Right hindlimb (tissue), 1 donor: Measurements from ENCODE around the gene UXS1.
A peak's percentile ranks its signal among the peaks of the same experiment; 100 is the strongest.
"Not testable (repeated sequence)": the region's sequence is repeated elsewhere in the genome, so short reads cannot be mapped to it uniquely, and the experiment has no call there.

ENCODE experiments used
- DNase-seq: peaks from one replicate; pipeline ENCODE4 v3.0.0-alpha.2; 2018

The UXS1 gene

DNA sequence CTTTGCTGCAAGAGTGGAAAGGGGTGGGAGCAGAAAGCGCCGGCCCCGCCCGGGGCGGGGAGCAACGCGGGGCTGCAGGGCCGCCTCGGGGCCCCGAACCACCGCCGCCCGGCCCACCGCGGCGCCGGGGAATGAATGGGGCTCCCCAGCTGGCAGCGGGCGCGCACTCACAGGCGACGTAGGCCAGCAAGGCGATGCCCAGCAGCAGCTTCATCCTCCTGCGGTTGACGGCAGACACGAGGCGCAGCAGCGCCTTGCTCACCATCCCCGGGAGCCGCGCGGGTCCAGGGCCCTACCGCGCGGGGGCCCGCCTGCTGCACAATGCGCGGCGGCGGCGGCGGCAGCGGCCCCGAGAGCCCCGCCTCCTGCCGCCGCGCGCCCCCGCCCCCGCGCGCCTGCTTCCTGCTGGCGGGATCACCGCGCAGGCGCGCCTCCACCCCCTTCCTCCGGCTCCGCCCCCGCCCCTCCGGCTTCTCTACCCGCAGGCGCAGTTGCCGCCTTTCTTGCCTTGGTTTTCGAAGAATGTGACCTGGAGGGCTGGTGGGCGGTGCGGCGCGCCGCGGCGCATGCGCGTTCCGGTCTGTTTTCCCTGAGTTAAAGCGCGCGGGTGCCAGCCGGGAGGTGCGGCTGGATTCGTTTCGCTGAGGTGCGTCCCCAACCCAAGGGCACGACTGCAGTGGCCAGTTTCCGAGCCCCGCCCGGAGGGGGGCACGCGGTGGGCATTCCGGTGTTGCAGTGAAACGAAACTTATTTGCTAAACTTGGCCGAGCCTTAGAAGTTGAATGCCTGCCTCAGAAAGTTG, at the start of gene UXS1:
Gene UXS1, minus strand, starts transcription at position 325 of the 802 bp plus-strand sequence. Its CDS starts 60 bp downstream, at position 265.
- peak; percentile 99 for DNase-seq

GRCh38 chr2:106239491-106239890, 45.4 kb upstream of the UXS1 start:
- DNase-seq, result not testable (repeated sequence)

- not testable (repeated sequence) for DNase-seq
Observed at GRCh38 chr2:106235392-106235791, 41.3 kb upstream of the UXS1 start.

GRCh38 chr2:106233350-106233706, 39.2 kb upstream of the UXS1 start:
- DNase-seq, result no peak

GRCh38 chr2:106232638-106233349, 38.7 kb upstream of the UXS1 start:
- DNase-seq, result no peak

GRCh38 chr2:106223347-106223746, 29.2 kb upstream of the UXS1 start:
- no peak for DNase-seq

DNA sequence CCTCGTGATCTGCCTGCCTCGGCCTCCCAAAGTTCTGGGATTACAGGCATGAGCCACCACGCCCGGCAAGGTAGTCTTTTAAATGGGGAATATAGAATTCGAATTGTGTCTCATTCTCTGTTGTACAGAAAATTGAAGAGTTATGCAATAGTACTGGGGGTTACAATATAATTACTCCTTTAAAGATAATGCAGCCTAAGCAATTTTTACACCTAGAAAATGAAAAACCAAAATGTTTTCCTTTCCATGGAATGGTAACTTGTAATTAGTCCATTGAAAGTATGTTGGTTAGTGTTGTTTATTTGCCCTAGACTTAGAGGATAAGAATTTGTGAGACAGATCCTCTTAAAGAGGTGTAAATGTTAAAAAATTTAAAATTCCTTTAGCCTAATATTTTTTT, 28.0 kb upstream of the UXS1 start:
- DNase-seq, result not testable (repeated sequence)

DNA sequence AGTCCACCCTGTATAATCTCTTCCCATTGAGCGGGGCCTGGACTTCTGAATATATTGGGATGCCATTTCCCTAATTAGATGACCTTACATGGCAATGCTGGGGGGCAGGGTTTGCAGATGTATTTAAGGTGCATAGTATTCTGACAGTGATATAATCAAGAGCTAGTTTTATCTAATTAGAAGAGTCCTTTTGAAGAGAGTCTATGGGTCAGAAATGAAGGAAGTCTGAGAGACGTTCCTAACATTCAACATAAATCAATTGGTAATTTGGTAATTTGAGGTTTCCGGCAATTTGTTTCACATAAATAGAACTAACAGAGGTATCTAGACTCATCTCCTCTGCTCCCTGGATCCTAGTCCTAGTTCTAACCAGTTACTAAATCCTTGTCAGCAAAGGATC, 25.7 kb upstream of the UXS1 start:
- no peak for DNase-seq

GRCh38 chr2:106219157-106219556, 25.1 kb upstream of the UXS1 start:
- DNase-seq, result not testable (repeated sequence)

- no peak for DNase-seq
Observed at GRCh38 chr2:106208874-106209273, 14.8 kb upstream of the UXS1 start.

DNA sequence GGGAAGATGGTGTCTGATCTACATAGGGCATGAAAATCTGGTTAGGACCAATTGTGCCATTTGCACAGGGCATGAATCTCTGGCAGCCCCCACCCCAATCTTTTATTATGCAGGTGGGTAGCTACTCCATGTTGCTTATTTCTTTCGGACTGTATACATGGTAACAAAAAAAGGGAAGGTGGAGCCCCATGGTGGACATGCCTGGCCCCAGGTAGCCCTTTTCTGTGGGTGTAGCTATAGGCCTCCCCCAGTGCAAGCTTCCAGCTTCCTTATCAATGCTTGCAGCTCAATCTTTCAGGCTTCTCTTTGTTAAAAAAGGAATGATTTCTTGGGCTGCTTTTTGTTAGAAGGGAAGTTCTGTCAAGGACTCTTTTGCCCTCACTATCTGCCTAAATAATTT, 14.3 kb upstream of the UXS1 start:
- DNase-seq, result no peak

- DNase-seq, result no peak
Observed at GRCh38 chr2:106207246-106207645, 13.1 kb upstream of the UXS1 start.

GRCh38 chr2:106205488-106205887, 11.4 kb upstream of the UXS1 start:
- no peak for DNase-seq

GRCh38 chr2:106204551-106204950, 10.4 kb upstream of the UXS1 start:
- not testable (repeated sequence) for DNase-seq

DNA sequence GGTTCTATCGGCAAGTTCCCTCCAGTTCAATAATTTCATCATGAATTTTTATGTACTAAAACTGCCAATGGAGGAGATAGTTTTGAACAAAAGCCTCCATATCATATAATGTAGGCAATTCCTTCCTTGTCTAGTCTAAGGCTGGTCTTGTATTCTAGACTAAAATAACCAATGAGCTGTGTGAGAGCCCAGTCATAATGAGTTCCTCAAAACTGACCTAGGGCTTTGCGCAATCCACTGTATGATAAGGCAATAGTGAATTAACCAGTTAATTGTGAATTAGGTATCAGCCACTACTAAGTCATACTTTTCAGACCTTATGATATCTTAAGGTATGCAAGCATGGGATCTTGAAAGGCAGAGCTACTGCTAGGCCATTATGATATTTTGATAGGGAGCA, 7.6 kb upstream of the UXS1 start:
- no peak for DNase-seq

GRCh38 chr2:106197878-106198277, 3.8 kb upstream of the UXS1 start:
- peak; percentile 35 for DNase-seq

- DNase-seq, result no peak
Observed at GRCh38 chr2:106195981-106196380, 1.9 kb upstream of the UXS1 start.

GRCh38 chr2:106195456-106195855, 1.4 kb upstream of the UXS1 start:
- DNase-seq, result no peak

- no peak for DNase-seq
Observed at GRCh38 chr2:106193690-106193976, 468 bp downstream of the UXS1 start.

DNA sequence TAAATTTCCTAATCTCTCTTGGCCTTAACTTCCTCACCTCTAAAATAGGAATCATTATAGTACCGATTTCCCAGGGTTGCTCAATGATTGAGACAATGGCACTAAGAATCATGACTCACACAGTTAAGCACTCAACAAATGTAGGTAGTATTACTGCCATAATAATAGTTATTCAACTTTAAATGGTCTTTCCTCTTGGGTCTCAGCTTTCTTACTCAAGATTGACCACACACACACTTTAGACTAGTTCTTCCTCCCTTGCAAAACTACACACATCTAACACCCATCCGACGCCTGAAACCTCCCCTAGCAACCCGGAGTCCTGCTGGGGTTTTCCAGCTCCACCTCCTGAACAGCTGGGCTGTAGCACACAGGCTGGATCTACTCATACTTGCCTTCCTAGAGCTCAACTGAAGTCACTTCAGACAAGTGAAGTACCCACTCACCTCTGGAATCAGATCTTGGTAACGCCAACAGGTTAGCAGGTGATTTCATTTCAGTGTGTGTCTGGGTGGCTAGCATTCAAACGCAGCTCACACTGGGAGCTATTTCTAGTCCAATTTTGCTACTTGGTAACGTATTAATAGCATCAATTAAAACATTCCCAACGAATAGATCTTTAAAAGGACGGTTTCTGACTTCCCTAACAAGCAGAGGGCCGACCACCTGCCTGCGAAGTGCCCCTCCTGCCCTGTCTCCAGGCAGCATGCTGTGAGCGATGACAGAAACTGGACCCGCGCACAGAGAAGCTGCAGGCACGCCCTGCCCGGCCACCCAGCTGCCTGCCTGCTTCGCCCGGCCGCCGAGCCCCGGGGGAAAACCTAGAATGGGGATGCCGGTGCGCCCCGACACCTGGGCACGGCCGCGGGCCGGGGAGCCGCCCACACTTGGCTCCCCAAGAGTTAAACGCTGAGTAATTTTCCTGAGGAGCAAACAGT, 1.1 kb downstream of the UXS1 start:
- peak; percentile 64 for DNase-seq

DNA sequence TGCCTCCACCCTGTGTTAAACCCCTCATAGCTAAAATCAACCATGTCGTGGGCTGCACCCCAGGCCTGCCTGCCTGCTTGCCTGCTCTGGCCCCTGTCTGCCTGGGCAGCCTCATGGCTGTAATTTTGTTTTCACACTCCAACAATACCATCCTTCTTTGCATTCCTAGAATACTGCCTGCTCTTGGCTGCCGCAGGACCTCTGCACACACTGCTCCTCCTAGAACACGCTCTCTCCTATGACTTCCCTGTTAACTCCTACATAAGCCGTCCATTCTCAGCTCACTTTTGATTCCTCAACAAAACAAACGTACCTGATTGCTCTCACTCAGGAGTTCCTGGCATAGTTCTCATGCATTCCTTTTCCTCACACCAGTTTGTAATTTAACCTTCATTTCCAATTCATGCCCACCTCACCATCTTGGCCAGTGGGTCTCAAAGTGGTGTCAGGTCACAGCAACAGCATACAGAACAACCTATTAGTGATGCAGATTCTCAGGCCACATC, 2.5 kb downstream of the UXS1 start:
- DNase-seq, result no peak

GRCh38 chr2:106189764-106190468, 4.2 kb downstream of the UXS1 start:
- DNase-seq, result no peak

DNA sequence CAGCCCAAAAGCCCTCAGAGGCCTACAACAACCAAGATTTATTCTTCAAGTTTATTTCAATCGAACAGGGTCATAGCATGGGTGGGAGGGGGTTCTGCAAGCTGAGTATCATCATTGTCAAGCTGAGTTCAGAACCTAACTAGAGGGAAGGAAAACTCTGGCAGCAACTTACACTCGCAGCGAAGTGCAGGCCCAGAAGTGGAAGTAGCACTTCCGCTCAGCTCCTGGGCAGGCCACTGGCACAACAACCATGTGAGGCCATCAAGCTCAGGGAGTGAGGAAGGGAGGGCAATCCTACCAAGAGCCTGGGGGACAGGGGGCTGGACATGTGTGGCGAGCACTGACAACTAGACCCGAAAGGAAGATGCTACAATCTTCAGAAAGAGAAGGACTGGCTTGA, 4.8 kb downstream of the UXS1 start:
- DNase-seq, result no peak
